NT2/D1 (cell line): Measurements from ENCODE around the gene PBXIP1.
A peak's percentile ranks its signal among the peaks of the same experiment; 100 is the strongest.

ENCODE experiments used
- DNase-seq: peaks from one replicate; pipeline ENCODE4 v3.0.0-alpha.2; 2011; ENCODE audit warnings: low read depth, low spot score
- H3K27me3 ChIP-seq: 2 replicates; pipeline ENCODE4 v1.6.0; 2011; ENCODE audit warnings: mild to moderate bottlenecking; ENCODE audit not compliant: insufficient read length, insufficient read depth
- H3K36me3 ChIP-seq: 2 replicates; pipeline ENCODE4 v1.6.1; 2011; ENCODE audit warnings: mild to moderate bottlenecking, low read length, mixed read lengths; ENCODE audit not compliant: insufficient read depth, insufficient read length
- H3K4me1 ChIP-seq: 2 replicates; pipeline ENCODE4 v1.5.1; 2011; ENCODE audit not compliant: insufficient read depth, insufficient read length
- H3K4me3 ChIP-seq: 2 replicates; pipeline ENCODE4 v1.5.1; 2011; ENCODE audit warnings: low read depth; ENCODE audit not compliant: insufficient read length
- H3K9ac ChIP-seq: 2 replicates; pipeline ENCODE4 v1.6.0; 2011; ENCODE audit warnings: low read depth; ENCODE audit not compliant: insufficient read length
- H3K9me3 ChIP-seq: 2 replicates; pipeline ENCODE4 v1.5.1; 2011; ENCODE audit warnings: mild to moderate bottlenecking, low read length; ENCODE audit not compliant: insufficient read depth
- SUZ12 ChIP-seq: IDR thresholded peaks from 2 replicates; pipeline ENCODE4 v1.6.1; 2011; ENCODE audit not compliant: insufficient read length, insufficient read depth; ENCODE audit errors: extremely low read depth
- YY1 ChIP-seq: IDR thresholded peaks from 2 replicates; pipeline ENCODE4 v1.6.1; 2011; ENCODE audit not compliant: insufficient read length, insufficient read depth
- ZNF274 ChIP-seq: IDR thresholded peaks from 2 replicates; pipeline ENCODE4 v1.6.1; 2011; ENCODE audit warnings: mild to moderate bottlenecking, low read depth, low read length

The PBXIP1 gene

DNA sequence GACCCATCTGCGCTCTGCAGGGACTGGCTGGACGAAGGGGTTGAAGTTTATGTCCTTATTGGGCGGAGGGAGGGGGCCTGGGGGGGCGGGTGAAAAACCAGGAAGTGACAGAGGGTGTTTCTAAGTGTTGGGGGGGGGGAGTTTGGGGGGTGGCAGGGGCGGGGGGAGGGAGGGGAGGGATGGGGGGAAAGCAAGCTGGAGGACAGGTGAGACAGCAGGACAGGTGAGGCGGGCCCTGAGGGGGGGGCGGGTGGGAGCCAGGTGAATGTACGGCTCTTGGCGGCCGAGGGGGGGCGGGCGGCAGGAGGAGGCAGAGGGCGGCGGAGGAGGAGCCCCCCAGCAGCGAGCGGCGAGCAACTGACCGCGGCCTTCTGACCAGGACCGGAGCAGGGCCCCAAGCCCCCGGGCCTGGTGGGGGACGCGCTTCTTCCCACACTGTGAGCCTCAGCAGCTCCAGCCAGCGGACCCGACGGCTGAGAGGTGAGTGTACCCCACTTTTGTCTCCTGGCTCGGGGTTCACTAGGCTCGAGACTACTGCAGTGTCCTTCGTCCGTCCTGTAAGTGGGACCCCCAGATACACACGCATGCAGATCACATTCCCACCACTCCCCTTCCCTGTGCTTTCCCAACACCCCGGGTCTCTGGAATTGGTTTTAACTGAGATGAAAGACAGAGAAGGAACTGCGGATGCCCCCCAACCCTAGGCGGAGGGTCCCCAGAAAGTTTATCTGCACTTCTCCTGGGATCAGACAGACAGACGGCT, 46.7 kb upstream of the PBXIP1 start, which contains the start of gene ZBTB7B:
ZBTB7B (plus strand) TSS at position 339 of the 763 bp plus-strand sequence. CDS start 11,859 bp downstream, outside the sequence.
- DNase-seq: no peak
- Histone ChIP-seq H3K36me3 (no peaks in the 10 kb centered on the region), H3K4me1 (peaks cover 10% of the 10 kb centered on the region)

GRCh38 chr1:155001675-155002463, 46.0 kb upstream of the PBXIP1 start:
- TF ChIP-seq YY1: no peak
- no peak for TF ChIP-seq SUZ12
- TF ChIP-seq ZNF274: no peak
- H3K27me3 ChIP-seq: no peaks in the 10 kb centered on the region
- no peaks in the 10 kb centered on the region for H3K9me3 ChIP-seq
- peak; percentile 100 for DNase-seq
- no peaks in the 10 kb centered on the region for H3K36me3 ChIP-seq
- H3K9ac ChIP-seq: peak overlapping the region; percentile 97
- H3K4me3 ChIP-seq: peak overlapping the region; percentile 71
- H3K4me1 ChIP-seq: peaks cover 16% of the 10 kb centered on the region

More for the DNA sequence above, 46.7 kb upstream of the PBXIP1 start, which contains the start of gene ZBTB7B:
- no peak for TF ChIP-seq ZNF274
- no peak for TF ChIP-seq SUZ12
- no peak for TF ChIP-seq YY1
- Histone ChIP-seq H3K9ac (peak within 1 kb of the TSS; percentile 97), H3K27me3 (no peaks in the 10 kb centered on the region), H3K4me3 (peak within 1 kb of the TSS; percentile 71), H3K9me3 (no peaks in the 10 kb centered on the region)

- Histone ChIP-seq H3K4me1 (peaks cover 16% of the 10 kb centered on the region), H3K9ac (peak overlapping the region; percentile 97), H3K36me3 (no peaks in the 10 kb centered on the region), H3K9me3 (no peaks in the 10 kb centered on the region), H3K4me3 (peak overlapping the region; percentile 71), H3K27me3 (no peaks in the 10 kb centered on the region)
- TF ChIP-seq SUZ12 (no peak), YY1 (no peak), ZNF274 (no peak)
- no peak for DNase-seq
Measured at GRCh38 chr1:155001425-155001674, 45.5 kb upstream of the PBXIP1 start.

DNA sequence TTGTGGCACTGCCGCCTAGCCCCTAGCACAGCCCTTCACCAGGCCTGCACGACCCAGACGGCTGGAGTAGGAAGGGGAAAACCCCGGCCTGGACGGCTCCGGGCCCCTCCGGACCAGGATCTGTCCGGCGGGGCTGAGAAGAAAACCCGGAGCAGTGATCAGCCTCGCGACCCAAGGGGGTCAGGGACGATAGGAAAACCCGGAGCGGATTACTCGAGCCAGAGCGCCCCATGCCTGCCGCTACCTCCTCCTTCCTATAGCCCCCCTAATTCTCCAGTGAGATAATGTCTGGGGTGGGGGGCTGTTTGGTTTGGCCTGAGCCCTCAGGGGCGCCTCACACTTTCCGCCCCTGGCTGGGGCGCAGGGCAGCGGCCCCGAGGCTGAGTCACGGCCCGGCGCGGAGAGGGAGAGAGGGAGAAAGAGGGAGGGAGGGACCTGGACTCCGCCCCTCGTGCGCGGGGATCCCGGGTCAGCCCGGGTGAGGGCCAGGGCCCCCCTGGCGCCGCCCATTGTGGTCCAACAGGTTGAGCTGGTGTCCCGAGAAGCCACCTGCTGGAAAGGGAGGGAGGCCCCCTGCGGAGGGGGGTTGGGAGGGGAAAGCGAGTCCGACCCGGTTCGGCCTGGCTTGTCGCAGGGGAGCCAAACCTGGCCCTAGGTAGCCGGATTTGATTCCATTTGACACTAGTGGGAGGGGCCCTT, 45.0 kb upstream of the PBXIP1 start:
- no peak for TF ChIP-seq YY1
- TF ChIP-seq ZNF274: no peak
- TF ChIP-seq SUZ12: no peak
- Histone ChIP-seq H3K4me3 (peak overlapping the region; percentile 71), H3K27me3 (no peaks in the 10 kb centered on the region), H3K9me3 (no peaks in the 10 kb centered on the region), H3K4me1 (peaks cover 16% of the 10 kb centered on the region), H3K9ac (peak overlapping the region; percentile 97), H3K36me3 (no peaks in the 10 kb centered on the region)
- DNase-seq: peak; percentile 98

DNA sequence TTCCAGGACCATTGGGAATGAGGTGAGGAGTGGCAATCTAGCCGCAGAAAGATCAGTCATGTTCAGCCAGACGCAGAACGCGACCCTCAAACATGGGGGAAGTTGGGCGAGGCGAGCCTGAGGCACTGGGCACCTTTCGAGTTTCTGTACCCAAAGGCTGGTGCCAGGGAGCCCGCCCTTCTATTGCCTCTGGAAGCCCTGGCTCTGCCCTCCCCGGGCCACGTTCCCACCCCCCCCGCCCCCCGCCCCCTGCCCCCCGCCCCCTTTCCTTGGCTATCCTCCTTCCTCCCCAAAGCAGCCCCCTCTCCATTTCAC, 44.5 kb upstream of the PBXIP1 start:
- Histone ChIP-seq H3K4me1 (peaks cover 16% of the 10 kb centered on the region), H3K9me3 (no peaks in the 10 kb centered on the region), H3K4me3 (peak overlapping the region; percentile 71), H3K36me3 (no peaks in the 10 kb centered on the region), H3K9ac (peak overlapping the region; percentile 97), H3K27me3 (no peaks in the 10 kb centered on the region)
- TF ChIP-seq ZNF274 (no peak), SUZ12 (no peak), YY1 (no peak)
- DNase-seq: no peak

DNA sequence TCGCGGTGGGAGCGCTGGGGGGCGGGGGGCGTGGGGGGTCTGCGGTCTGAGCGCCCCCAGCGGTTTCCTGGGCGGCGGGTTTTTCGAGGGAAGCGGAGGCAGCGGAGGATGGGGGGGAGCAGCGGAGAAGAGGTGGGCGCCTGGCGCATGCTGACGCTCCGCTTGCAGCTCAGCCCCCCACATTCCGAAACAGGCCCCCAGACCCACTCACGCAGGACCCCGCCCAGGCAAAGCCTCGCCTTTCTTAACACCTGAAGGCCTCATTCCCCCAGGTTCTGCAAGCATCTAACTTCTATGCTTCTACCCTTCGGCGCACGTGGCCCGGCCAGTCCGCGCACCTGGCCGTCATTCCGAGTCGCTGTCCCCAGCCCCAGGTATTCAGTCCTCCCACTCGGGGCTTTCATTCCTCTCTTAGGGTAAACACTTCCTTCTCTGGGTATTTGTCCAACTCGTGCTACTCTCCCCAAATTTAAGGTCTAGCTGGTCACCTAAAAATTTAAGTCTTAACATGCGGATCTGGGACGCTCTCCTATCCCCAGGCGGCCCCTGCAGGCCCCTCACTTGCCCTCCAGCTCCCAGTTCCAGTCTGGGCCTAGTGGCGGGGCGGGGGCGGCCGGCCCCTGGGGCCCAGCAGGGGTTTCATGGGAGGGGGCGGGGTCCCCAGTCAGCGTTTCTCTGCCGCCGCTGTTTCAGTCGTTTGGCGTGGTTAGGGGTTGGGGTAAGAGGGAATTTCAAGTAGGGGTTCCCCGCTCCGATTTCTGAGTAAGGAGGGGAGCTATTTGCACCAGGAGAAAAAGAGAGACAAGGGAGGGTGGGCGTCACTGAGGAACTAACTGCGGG, 43.9 kb upstream of the PBXIP1 start:
- Histone ChIP-seq H3K36me3 (no peaks in the 10 kb centered on the region), H3K27me3 (no peaks in the 10 kb centered on the region), H3K4me3 (peak overlapping the region; percentile 71), H3K4me1 (peaks cover 15% of the 10 kb centered on the region), H3K9ac (peak overlapping the region; percentile 97), H3K9me3 (no peaks in the 10 kb centered on the region)
- no peak for DNase-seq
- TF ChIP-seq SUZ12 (no peak), ZNF274 (no peak), YY1 (no peak)
